Osteoblast (primary cell): ENCODE measurements around the gene RHBDD1. TPM values are rescaled to one million over a fixed set of nuclear protein-coding genes. Genes with fewer than 3 reads are reported as not detected.

Experiments used
- DNase-seq: peaks from one replicate; pipeline ENCODE4 v3.0.0; 2011; ENCODE audit warnings: low spot score, mixed read lengths; ENCODE audit not compliant: insufficient read length; ENCODE audit errors: missing footprints
- H2AFZ ChIP-seq: 2 replicates; pipeline ENCODE4 v1.6.0; 2011; ENCODE audit warnings: mild to moderate bottlenecking, low read length
- H3K27ac ChIP-seq: 2 replicates; pipeline ENCODE4 v1.5.1; 2011; ENCODE audit warnings: mild to moderate bottlenecking, low read depth, low read length, moderate library complexity
- H3K27me3 ChIP-seq: 2 replicates; pipeline ENCODE4 v1.6.0; 2012; ENCODE audit warnings: mild to moderate bottlenecking, control low read depth, inconsistent platforms, low read length, moderate library complexity; ENCODE audit not compliant: insufficient read depth
- H3K36me3 ChIP-seq: 2 replicates; pipeline ENCODE4 v1.5.1; 2011; ENCODE audit warnings: mild to moderate bottlenecking, low read length, control low read depth, moderate library complexity; ENCODE audit not compliant: insufficient read depth
- H3K4me1 ChIP-seq: 2 replicates; pipeline ENCODE4 v1.5.1; 2011; ENCODE audit warnings: mild to moderate bottlenecking, low read length, control low read depth, moderate library complexity; ENCODE audit not compliant: insufficient read depth
- H3K4me2 ChIP-seq: 2 replicates; pipeline ENCODE4 v1.6.0; 2011; ENCODE audit warnings: mild to moderate bottlenecking, low read length; ENCODE audit not compliant: insufficient read depth
- H3K4me3 ChIP-seq: fragments of 200-600 bp; sonication (generic); 3 replicates; pipeline ENCODE4 v1.5.1; 2012; ENCODE audit warnings: mild to moderate bottlenecking, low read length, inconsistent platforms; ENCODE audit not compliant: insufficient read depth
- H3K79me2 ChIP-seq: 2 replicates; pipeline ENCODE4 v1.6.0; 2012; ENCODE audit warnings: mild to moderate bottlenecking, low read length, control low read depth, inconsistent platforms; ENCODE audit not compliant: insufficient read depth
- H3K9me3 ChIP-seq: 2 replicates; pipeline ENCODE4 v1.5.1; 2011; ENCODE audit warnings: low read depth, low read length, control low read depth
- H4K20me1 ChIP-seq: 2 replicates; pipeline ENCODE4 v1.6.0; 2012; ENCODE audit warnings: mild to moderate bottlenecking, low read length, control low read depth; ENCODE audit not compliant: insufficient read depth
- total RNA-seq: library from RNA; depleted of rRNA; stranded (reverse); fragments of >200 nt; gene quantifications from 2 replicates; pipeline ENCODE4 v1.2.3, GENCODE V29; 2012
- TF ChIP-seq, protein P1 (sequence below): IDR thresholded peaks from 2 replicates; pipeline ENCODE4 v1.5.1; 2011; ENCODE audit warnings: mild to moderate bottlenecking, low read depth, low read length, moderate library complexity; ENCODE audit errors: extremely low read depth

The RHBDD1 gene
- total RNA-seq, 1 donor: 25.3 TPM

DNA sequence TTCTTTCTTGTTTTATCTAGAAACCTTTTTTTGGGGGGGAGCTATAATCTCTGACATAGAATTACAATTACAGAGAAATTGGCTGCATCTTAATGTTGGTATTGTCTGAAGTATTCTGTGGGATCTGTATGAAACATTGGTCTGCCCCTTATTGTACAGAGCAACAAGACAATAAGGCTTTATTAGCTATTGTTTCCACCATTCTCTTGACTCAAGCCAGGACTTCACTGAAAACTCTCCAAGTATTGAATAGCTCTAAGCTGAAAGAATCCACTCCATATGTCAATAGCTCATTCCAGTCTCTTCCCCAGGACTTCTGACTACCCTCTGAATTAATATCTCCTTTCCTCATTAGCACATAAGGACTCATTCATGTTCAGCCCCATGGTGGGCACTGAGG lies 77.8 kb downstream of the RHBDD1 start:
- TF ChIP-seq, protein P1, sequence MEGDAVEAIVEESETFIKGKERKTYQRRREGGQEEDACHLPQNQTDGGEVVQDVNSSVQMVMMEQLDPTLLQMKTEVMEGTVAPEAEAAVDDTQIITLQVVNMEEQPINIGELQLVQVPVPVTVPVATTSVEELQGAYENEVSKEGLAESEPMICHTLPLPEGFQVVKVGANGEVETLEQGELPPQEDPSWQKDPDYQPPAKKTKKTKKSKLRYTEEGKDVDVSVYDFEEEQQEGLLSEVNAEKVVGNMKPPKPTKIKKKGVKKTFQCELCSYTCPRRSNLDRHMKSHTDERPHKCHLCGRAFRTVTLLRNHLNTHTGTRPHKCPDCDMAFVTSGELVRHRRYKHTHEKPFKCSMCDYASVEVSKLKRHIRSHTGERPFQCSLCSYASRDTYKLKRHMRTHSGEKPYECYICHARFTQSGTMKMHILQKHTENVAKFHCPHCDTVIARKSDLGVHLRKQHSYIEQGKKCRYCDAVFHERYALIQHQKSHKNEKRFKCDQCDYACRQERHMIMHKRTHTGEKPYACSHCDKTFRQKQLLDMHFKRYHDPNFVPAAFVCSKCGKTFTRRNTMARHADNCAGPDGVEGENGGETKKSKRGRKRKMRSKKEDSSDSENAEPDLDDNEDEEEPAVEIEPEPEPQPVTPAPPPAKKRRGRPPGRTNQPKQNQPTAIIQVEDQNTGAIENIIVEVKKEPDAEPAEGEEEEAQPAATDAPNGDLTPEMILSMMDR: no peak
- Histone ChIP-seq H3K4me3 (no peak overlapping the region), H4K20me1 (no peaks in the 10 kb centered on the region), H3K9me3 (no peaks in the 10 kb centered on the region), H3K79me2 (no peaks in the 10 kb centered on the region), H3K27me3 (no peaks in the 10 kb centered on the region), H3K36me3 (peaks cover 4% of the 10 kb centered on the region), H3K27ac (no peak overlapping the region), H3K4me1 (peaks cover 8% of the 10 kb centered on the region), H2AFZ (no peak overlapping the region), H3K4me2 (no peak overlapping the region)
- DNase-seq: no peak

- TF ChIP-seq, protein P1: no peak
- no peak overlapping the region for H2AFZ ChIP-seq
These were observed 80.0 kb downstream of the RHBDD1 start for GRCh38 chr2:226915846-226916360.

DNA sequence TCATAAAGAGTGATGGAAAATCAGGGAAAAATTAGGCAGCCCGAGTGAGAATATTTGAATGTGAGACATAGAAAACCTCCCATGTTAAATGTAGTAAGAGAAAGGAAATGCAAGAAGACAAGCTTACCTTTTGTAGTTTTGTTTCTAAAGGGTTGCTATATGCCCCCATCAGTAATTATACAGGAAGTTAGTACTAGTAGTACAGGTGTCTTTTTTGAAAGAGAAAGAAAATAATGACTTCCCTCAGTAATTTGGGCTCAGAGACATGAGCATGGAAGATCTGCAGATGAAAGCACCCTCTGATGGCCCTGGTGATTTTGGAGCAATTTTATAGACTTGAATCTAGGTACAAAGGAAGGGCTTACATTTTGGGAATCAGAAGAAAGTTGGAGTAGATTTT lies 80.8 kb downstream of the RHBDD1 start:
- H3K4me2 ChIP-seq: no peak overlapping the region
- H4K20me1 ChIP-seq: no peaks in the 10 kb centered on the region
- no peaks in the 10 kb centered on the region for H3K27me3 ChIP-seq
- H2AFZ ChIP-seq: no peak overlapping the region
- H3K4me3 ChIP-seq: no peak overlapping the region
- no peaks in the 10 kb centered on the region for H3K79me2 ChIP-seq
- no peak for DNase-seq
- TF ChIP-seq, protein P1: no peak
- no peaks in the 10 kb centered on the region for H3K9me3 ChIP-seq
- H3K27ac ChIP-seq: no peak overlapping the region
- H3K4me1 ChIP-seq: no peaks in the 10 kb centered on the region
- H3K36me3 ChIP-seq: peaks cover 4% of the 10 kb centered on the region

More at GRCh38 chr2:226915846-226916360, 80.0 kb downstream of the RHBDD1 start:
- no peaks in the 10 kb centered on the region for H4K20me1 ChIP-seq
- no peak overlapping the region for H3K27ac ChIP-seq
- no peaks in the 10 kb centered on the region for H3K79me2 ChIP-seq
- DNase-seq: no peak
- H3K27me3 ChIP-seq: no peaks in the 10 kb centered on the region
- H3K4me2 ChIP-seq: no peak overlapping the region
- H3K9me3 ChIP-seq: no peaks in the 10 kb centered on the region
- peaks cover 4% of the 10 kb centered on the region for H3K36me3 ChIP-seq
- H3K4me3 ChIP-seq: no peak overlapping the region
- H3K4me1 ChIP-seq: no peaks in the 10 kb centered on the region

DNA sequence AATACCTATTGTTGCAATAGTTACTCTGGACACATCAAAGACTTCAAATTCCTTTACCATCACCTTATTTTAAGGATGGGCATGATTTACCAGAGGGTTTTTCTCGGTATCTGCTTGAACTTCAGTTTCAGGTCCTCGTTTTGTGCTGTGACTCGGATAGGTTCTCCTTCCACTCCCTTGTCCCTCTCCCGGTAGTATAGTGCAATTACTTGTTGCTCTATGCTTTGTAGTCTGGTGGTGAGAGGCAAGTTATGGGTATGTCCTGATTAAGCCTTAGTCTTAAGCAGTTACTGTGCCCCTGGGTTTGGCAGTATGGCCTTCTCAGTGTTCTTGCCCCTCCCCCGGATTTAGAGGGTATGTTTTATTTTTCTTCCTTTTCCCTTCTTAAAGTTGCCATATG lies 96.6 kb downstream of the RHBDD1 start:
- H3K27me3 ChIP-seq: no peaks in the 10 kb centered on the region
- H3K36me3 ChIP-seq: no peaks in the 10 kb centered on the region
- H2AFZ ChIP-seq: no peak overlapping the region
- no peaks in the 10 kb centered on the region for H3K79me2 ChIP-seq
- H3K4me1 ChIP-seq: peaks cover 11% of the 10 kb centered on the region
- DNase-seq: no peak
- TF ChIP-seq, protein P1: no peak
- H3K27ac ChIP-seq: no peak overlapping the region
- no peaks in the 10 kb centered on the region for H3K9me3 ChIP-seq
- no peak overlapping the region for H3K4me3 ChIP-seq
- no peak overlapping the region for H3K4me2 ChIP-seq
- no peaks in the 10 kb centered on the region for H4K20me1 ChIP-seq
